ENCODE results near the gene TUBA3E.
"Not testable (repeated sequence)": the region's sequence is repeated elsewhere in the genome, so short reads cannot be mapped to it uniquely, and the experiment has no call there.

The TUBA3E gene

DNA sequence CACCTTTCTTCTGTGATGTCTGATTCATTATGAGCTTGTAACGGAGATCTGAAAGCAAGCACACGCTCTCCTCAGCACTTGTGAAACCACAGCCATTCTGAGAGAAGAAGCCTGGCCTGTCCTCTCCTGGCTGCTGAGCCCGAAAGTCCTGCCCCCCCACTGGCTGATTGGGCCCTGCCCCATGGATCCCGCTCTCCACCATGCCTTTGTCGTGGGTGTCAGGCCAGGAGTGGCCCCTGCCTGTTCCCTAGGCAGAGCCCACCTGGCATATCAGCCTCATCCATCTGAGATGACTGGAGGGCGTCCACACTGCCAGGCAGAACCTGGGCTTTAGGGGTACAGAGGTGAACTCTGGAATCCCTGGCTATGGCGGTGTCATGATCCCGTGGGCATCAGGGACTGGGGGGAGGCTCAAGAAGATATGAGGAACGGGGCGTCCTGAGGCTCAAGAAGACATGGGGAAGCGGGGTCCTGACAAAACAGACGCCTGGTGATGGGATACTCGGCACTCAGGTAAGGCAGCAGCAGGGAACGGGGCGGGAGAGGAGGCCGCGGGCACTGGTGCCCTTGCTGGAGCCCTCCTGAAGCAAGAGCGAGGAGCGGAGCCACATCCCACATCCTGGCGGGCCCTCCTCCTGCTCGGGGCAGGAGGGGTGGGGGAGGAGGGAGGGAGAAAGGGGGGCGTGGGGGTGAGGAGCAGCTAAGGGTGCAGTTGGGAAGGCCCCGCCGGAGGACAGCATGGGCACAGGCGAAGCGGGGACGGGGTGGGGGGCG is 54.8 kb downstream of the TUBA3E start:
- not testable (repeated sequence) for H3K4me1 ChIP-seq (ENCODE audit: control insufficient read depth in 2 of 2, insufficient read depth in 2 of 2, low read length in 2 of 2); H3K4me3 ChIP-seq (ENCODE audit: low read length in 2 of 2); H3K36me3 ChIP-seq (ENCODE audit: control insufficient read depth in 2 of 2, insufficient read depth in 2 of 2, low read length in 2 of 2); H3K9ac ChIP-seq (ENCODE audit: low read depth in 1 of 2, low read length in 2 of 2); H3K27ac ChIP-seq (ENCODE audit: low read depth in 2 of 2, low read length in 2 of 2); H3K27me3 ChIP-seq (ENCODE audit: control insufficient read depth in 2 of 2, insufficient read depth in 2 of 2, low read length in 2 of 2); H3K9me3 ChIP-seq (ENCODE audit: control insufficient read depth in 2 of 2, low read length in 2 of 2)

GRCh38 chr2:130142396-130143265 is 55.6 kb downstream of the TUBA3E start:
- H3K9ac ChIP-seq (ENCODE audit: low read depth in 1 of 2, low read length in 2 of 2); H3K4me3 ChIP-seq (ENCODE audit: low read length in 2 of 2); H3K27me3 ChIP-seq (ENCODE audit: control insufficient read depth in 2 of 2, insufficient read depth in 2 of 2, low read length in 2 of 2); H3K4me1 ChIP-seq (ENCODE audit: control insufficient read depth in 2 of 2, insufficient read depth in 2 of 2, low read length in 2 of 2); H3K36me3 ChIP-seq (ENCODE audit: control insufficient read depth in 2 of 2, insufficient read depth in 2 of 2, low read length in 2 of 2); H3K27ac ChIP-seq (ENCODE audit: low read depth in 2 of 2, low read length in 2 of 2); H3K9me3 ChIP-seq (ENCODE audit: control insufficient read depth in 2 of 2, low read length in 2 of 2): not testable (repeated sequence)
